ENCODE measurements around the gene CEP44.

GRCh38 chr4:174263445-174263736, 20.3 kb upstream of the CEP44 start:
- TF ChIP-seq, protein P1, sequence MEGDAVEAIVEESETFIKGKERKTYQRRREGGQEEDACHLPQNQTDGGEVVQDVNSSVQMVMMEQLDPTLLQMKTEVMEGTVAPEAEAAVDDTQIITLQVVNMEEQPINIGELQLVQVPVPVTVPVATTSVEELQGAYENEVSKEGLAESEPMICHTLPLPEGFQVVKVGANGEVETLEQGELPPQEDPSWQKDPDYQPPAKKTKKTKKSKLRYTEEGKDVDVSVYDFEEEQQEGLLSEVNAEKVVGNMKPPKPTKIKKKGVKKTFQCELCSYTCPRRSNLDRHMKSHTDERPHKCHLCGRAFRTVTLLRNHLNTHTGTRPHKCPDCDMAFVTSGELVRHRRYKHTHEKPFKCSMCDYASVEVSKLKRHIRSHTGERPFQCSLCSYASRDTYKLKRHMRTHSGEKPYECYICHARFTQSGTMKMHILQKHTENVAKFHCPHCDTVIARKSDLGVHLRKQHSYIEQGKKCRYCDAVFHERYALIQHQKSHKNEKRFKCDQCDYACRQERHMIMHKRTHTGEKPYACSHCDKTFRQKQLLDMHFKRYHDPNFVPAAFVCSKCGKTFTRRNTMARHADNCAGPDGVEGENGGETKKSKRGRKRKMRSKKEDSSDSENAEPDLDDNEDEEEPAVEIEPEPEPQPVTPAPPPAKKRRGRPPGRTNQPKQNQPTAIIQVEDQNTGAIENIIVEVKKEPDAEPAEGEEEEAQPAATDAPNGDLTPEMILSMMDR (optimal IDR thresholded peaks at IDR 0.05 in 1 of 3, IDR thresholded peaks at IDR 0.05 in 1 of 3, conservative IDR thresholded peaks at IDR 0.05 in 1 of 3; ENCODE audit: extremely low read depth in 1 of 3, insufficient read depth in 2 of 3, low read length in 3 of 3) = no peak
- no peak for TF ChIP-seq EZH2 (IDR thresholded peaks at IDR 0.05; ENCODE audit: low read length)
